H1 (cell line): ENCODE results near the gene SRRM3. TPM values are rescaled to one million over a fixed set of nuclear protein-coding genes. Genes with fewer than 3 reads are reported as not detected.

Experiments used
- KDM4A ChIP-seq: IDR thresholded peaks from one replicate; pipeline ENCODE4 v1.7.1; 2012; ENCODE audit warnings: low read depth, mild to moderate bottlenecking, moderate library complexity, low read length, inconsistent platforms; ENCODE audit not compliant: severe bottlenecking
- PHF8 ChIP-seq: fragments of 200-600 bp; sonication (generic); conservative IDR thresholded peaks from 2 replicates; pipeline ENCODE4 v1.7.1; 2012; ENCODE audit warnings: low read depth, mild to moderate bottlenecking, inconsistent platforms, low read length, moderate library complexity
- RXRA ChIP-seq: IDR thresholded peaks from 2 replicates; pipeline ENCODE4 v1.6.1; 2011; ENCODE audit warnings: low read depth, mild to moderate bottlenecking, low read length, moderate library complexity; ENCODE audit not compliant: insufficient read depth
- polyA plus RNA-seq, 7 experiments: library from polyadenylated mRNA; depleted of rRNA in 3 of 7; stranded (reverse) in 5 of 7; unstranded in 2 of 7; fragments of >200 nt in 5 of 7; fragments of 200-250 nt in 2 of 7; gene quantifications; 1 replicate in 5 of 7; 2 replicates in 1 of 7; 4 replicates in 1 of 7; pipeline versions ENCODE4 v1.2.1 to v1.2.3, GENCODE V29; 2011 to 2013; ENCODE audit warnings: missing spikeins in 2 of 7, mixed read lengths in 2 of 7
- total RNA-seq: library from RNA; stranded (reverse); fragmentation: NEBNext Ultra II Directional; extraction: Animal tissue kit (Norgen Biotek cat#: 25700); gene quantifications from 2 replicates; pipeline ENCODE4 v1.2.1, GENCODE V29; 2021

SRRM3 gene
- total and polyA plus RNA-seq, 2 of the 8 experiments (the other 6 are each of a cell fraction or from before 2014, with no cell fraction given), result 10.4 to 17.4 TPM

DNA sequence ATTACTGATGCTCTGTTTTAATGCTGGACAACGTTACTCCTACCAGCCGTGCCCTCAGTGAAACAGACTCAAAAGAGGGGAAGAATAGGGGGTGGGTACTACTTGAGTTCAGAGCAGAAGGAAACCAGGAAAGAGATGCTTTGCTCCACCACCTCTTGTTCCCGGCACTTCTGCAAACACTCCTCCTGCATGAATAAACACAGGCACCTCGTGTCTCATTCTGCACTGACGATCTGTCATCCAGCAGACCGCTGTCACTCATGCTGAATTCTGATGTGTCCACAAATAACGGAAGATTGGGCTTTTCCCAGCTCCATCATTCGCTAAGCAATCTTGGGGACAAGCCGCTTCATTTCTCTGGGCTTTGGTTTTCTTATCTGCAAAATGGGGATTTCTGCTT lies 130.4 kb downstream of the SRRM3 start (continued):
- TF ChIP-seq RXRA (no peak), KDM4A (no peak), PHF8 (no peak)
